ENCODE results near the gene TBCD. TPM values are rescaled to one million over a fixed set of nuclear protein-coding genes. Genes with fewer than 3 reads are reported as not detected.
A peak's percentile ranks its signal among the peaks of the same experiment; 100 is the strongest.

The TBCD gene
- total and polyA plus RNA-seq, 9 of the 15 experiments (the other 6 are each of a cell fraction or from before 2014, with no cell fraction given): 8.9 to 98.5 (median 28.0) TPM

DNA sequence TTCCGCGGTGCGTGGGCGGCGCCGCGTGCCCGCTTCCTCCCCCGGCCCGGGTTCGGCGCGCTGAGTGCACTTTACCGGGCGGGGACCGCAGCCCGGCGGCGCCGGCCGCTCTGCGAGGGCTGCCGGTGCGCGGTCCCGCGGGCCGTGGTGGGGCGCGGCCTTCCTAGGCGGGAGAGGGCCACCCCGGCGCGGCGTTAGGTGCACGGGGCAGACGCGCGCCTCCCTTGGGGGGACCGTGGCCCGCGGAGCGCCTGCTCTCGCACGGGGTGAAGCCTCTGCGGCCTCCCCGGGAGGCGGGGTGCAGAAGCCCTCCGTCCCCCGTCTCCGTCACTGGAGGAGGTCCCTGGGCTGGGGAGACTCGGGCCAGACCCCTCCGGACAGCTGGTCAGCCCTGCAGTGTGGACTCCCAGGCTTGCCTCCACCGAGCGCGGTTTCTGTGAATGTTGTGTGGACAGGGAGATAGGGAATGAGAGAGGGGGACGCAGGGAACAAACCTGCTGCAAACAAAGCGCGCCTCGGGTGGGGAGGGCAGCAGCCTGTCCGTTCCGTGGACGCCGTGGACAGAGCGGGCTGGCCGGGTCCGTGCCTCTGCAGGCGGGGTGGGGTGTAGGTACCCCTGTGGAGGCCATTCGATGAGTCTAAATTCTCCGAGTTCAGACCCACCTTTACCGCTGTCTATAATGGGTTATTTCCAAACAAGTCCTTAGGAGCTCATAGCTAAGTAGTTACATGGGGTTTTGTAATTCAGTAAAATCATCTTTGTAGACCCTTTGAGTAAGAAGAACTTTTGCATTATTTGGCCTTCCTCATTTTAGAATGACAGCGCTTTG, 721 bp downstream of the TBCD start (continued):
- no peak for TF ChIP-seq ERF (CRISPR knock-in tag; IDR thresholded peaks at IDR 0.05)
- peak; percentile 0; the same call in 1 of the 2 replicates for TF ChIP-seq POLR2G (IDR thresholded peaks at IDR 0.05; ENCODE audit: low read depth, low read length)
- TF ChIP-seq KDM1A (IDR thresholded peaks at IDR 0.05): no peak
- TF ChIP-seq U2AF1 (optimal IDR thresholded peaks at IDR 0.05; ENCODE audit: low read depth, low read length): no peak
- no peak for TF ChIP-seq NFXL1 (CRISPR knock-in tag; IDR thresholded peaks at IDR 0.05)
- TF ChIP-seq, protein P1, sequence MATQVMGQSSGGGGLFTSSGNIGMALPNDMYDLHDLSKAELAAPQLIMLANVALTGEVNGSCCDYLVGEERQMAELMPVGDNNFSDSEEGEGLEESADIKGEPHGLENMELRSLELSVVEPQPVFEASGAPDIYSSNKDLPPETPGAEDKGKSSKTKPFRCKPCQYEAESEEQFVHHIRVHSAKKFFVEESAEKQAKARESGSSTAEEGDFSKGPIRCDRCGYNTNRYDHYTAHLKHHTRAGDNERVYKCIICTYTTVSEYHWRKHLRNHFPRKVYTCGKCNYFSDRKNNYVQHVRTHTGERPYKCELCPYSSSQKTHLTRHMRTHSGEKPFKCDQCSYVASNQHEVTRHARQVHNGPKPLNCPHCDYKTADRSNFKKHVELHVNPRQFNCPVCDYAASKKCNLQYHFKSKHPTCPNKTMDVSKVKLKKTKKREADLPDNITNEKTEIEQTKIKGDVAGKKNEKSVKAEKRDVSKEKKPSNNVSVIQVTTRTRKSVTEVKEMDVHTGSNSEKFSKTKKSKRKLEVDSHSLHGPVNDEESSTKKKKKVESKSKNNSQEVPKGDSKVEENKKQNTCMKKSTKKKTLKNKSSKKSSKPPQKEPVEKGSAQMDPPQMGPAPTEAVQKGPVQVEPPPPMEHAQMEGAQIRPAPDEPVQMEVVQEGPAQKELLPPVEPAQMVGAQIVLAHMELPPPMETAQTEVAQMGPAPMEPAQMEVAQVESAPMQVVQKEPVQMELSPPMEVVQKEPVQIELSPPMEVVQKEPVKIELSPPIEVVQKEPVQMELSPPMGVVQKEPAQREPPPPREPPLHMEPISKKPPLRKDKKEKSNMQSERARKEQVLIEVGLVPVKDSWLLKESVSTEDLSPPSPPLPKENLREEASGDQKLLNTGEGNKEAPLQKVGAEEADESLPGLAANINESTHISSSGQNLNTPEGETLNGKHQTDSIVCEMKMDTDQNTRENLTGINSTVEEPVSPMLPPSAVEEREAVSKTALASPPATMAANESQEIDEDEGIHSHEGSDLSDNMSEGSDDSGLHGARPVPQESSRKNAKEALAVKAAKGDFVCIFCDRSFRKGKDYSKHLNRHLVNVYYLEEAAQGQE (IDR thresholded peaks at IDR 0.05; ENCODE audit: borderline replicate concordance): 0 out of 2 replicates have a peak, but pooled peaks have one; percentile 2
- TF ChIP-seq, protein P1 (CRISPR knock-in tag; IDR thresholded peaks at IDR 0.05; ENCODE audit: low read depth): no peak
- TF ChIP-seq, protein P2, sequence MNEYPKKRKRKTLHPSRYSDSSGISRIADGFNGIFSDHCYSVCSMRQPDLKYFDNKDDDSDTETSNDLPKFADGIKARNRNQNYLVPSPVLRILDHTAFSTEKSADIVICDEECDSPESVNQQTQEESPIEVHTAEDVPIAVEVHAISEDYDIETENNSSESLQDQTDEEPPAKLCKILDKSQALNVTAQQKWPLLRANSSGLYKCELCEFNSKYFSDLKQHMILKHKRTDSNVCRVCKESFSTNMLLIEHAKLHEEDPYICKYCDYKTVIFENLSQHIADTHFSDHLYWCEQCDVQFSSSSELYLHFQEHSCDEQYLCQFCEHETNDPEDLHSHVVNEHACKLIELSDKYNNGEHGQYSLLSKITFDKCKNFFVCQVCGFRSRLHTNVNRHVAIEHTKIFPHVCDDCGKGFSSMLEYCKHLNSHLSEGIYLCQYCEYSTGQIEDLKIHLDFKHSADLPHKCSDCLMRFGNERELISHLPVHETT (CRISPR knock-in tag; conservative IDR thresholded peaks at IDR 0.05 in 1 of 2, IDR thresholded peaks at IDR 0.05 in 1 of 2): peak in 1 of 2 experiments; percentile 19; a peak in 1 of 4 replicates
- TF ChIP-seq, protein P3, sequence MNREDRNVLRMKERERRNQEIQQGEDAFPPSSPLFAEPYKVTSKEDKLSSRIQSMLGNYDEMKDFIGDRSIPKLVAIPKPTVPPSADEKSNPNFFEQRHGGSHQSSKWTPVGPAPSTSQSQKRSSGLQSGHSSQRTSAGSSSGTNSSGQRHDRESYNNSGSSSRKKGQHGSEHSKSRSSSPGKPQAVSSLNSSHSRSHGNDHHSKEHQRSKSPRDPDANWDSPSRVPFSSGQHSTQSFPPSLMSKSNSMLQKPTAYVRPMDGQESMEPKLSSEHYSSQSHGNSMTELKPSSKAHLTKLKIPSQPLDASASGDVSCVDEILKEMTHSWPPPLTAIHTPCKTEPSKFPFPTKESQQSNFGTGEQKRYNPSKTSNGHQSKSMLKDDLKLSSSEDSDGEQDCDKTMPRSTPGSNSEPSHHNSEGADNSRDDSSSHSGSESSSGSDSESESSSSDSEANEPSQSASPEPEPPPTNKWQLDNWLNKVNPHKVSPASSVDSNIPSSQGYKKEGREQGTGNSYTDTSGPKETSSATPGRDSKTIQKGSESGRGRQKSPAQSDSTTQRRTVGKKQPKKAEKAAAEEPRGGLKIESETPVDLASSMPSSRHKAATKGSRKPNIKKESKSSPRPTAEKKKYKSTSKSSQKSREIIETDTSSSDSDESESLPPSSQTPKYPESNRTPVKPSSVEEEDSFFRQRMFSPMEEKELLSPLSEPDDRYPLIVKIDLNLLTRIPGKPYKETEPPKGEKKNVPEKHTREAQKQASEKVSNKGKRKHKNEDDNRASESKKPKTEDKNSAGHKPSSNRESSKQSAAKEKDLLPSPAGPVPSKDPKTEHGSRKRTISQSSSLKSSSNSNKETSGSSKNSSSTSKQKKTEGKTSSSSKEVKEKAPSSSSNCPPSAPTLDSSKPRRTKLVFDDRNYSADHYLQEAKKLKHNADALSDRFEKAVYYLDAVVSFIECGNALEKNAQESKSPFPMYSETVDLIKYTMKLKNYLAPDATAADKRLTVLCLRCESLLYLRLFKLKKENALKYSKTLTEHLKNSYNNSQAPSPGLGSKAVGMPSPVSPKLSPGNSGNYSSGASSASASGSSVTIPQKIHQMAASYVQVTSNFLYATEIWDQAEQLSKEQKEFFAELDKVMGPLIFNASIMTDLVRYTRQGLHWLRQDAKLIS (CRISPR knock-in tag; IDR thresholded peaks at IDR 0.05): 0 out of 2 replicates have a peak, but pooled peaks have one; percentile 2
- peak; percentile 60 for TF ChIP-seq SPI1 (IDR thresholded peaks at IDR 0.05; ENCODE audit: borderline replicate concordance, low read depth, low read length)
